Measurements from ENCODE around the gene IARS1.

The IARS1 gene

GRCh38 chr9:92293452-92294296 lies at the start of gene IARS1:
Gene IARS1, minus strand, starts transcription at chr9:92293697. Its CDS starts 4,278 bp downstream, at chr9:92289419.
- H3K4me3 ChIP-seq (ENCODE audit: low read depth, low read length) = peak within 1 kb of the TSS; percentile 90

DNA sequence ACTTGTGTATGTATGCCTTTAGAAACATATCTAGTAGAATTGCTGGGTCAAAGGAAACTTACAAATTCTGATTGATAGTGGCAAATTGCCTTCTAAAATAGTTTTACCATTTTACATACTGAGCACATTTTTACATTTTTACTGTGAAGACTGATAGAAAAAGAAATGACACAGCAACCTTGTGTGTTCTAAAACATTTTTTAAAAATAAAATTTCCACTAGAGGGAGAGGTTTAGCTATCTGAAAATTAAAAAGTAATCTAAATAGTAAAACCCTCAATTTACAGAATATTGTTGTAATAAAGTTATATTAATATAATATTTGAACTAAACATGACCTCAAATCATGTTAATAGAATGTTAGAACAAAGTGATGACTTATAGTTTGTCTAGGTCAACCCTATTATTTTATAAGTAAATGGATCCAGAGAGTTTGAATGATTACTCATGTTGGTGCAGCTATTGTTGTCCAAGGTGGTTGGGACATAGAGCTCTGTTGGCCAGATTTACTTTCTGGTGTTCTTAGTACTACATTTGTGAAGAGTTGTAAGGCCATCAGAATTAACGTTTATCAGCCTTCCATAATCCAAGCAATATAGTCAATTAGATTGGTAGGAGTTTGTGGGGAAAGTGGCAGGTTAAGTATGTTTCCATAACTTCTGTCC lies 49.5 kb upstream of the IARS1 start:
- H3K4me3 ChIP-seq (ENCODE audit: low read depth, low read length) = no peak overlapping the region

- H3K4me3 ChIP-seq (ENCODE audit: low read depth, low read length) = no peak overlapping the region
Measured at GRCh38 chr9:92341578-92341977, 48.1 kb upstream of the IARS1 start.

DNA sequence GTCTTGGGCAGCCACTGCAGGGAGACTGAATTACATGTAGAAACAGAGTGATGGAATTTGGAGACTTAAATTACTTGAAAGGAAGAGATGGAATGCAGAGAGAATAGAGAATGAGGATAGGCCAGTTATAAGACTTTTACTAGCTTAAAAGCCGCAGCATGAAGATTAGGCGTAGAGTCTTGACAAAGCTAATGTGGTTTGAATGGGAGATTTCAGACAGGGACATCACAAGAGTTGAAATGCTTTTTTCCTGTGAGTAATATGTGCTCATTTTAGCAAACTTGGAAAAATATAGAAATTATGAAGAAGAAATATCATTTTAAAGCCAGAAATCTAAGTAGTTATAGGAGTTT lies 39.8 kb upstream of the IARS1 start:
- no peak overlapping the region for H3K4me3 ChIP-seq (ENCODE audit: low read depth, low read length)

DNA sequence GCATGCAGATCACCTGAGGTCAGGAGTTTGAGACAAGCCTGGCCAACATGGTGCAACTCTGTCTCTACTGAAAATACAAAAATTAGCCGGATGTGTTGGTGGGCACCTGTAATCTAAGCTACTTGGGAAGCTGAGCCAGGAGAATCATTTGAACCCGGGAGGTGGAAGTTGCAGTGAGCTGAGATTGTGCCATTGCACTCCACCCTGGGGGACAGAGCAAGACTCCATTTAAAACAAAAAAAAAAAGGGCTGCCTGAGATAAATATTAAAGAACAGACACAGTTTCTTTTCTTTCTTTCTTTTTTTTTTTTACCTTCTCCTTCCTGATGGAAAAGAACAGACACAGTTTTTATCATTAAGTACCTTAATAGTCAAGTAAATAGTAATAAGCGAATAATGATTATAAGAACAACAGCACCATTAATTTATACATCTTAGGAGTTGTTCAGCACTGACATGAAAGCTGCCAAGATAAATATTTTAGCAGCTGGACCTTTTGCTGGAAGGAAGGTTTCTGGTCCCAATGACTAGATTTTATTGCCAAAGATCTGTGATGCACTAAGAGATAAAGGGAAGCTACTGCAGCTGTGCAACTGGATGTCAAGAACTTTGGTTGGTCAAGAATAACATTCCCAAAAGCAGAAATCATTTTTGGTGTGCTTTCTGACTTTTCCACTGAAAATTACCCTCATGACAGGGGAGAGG lies 39.2 kb upstream of the IARS1 start:
- H3K4me3 ChIP-seq (ENCODE audit: low read depth, low read length) = no peak overlapping the region

DNA sequence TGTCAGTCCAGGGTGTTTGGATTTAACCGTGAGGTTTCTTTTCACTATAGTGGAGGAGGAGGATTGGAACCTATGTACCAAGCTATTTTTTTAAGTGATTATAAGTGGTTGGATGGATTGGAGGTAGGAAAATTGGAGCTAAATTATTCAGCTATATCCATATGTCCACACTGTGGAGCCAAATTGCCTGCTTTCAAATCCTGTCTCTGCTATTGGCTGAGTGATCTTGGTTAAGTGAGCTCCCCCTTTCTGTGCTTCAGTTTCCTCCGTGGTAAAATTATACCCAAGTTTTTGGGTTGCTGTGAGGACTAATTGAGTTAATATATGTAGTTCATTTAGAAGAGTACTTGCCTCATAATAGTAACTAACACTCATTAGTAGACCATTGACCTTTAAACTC lies 34.7 kb upstream of the IARS1 start:
- no peak overlapping the region for H3K4me3 ChIP-seq (ENCODE audit: low read depth, low read length)

DNA sequence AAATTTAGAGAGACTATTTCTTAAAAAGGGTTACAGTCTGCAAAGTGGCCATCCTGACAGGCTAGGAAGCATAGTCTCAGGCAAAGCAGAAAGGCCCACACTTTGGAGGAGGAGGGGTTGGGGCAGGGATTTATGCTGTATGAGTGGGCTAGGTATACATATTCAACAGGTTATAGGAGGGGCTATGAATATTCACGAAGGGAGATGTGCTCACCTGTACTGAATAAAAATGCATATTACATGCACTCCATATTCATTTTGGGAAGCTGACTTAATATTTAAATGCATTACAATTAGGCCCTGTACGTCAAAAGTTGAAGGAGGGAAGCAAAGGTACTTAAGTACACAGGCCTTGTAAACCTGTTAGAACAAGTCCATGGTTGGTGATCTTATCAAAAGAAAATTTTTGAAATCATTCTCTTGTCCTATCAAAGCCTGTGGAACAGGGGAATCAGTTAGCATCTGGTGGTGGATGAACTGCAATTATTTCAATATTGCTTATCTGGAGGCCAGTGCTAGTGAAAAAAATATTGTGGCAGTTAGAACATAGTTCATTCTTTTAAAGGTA lies 33.9 kb upstream of the IARS1 start:
- no peak overlapping the region for H3K4me3 ChIP-seq (ENCODE audit: low read depth, low read length)

- H3K4me3 ChIP-seq (ENCODE audit: low read depth, low read length) = peak overlapping the region; percentile 93
Measured at GRCh38 chr9:92325991-92326500, 32.5 kb upstream of the IARS1 start.

GRCh38 chr9:92325269-92325990 lies 31.9 kb upstream of the IARS1 start, which contains the start of the genes CENPP and NOL8:
Gene CENPP, plus strand, starts transcription at chr9:92325953.
Gene NOL8, minus strand, starts transcription at chr9:92325350. Its CDS starts 1,189 bp downstream, at chr9:92324161.
- peak within 1 kb of the TSS; percentile 93 for H3K4me3 ChIP-seq (ENCODE audit: low read depth, low read length)

DNA sequence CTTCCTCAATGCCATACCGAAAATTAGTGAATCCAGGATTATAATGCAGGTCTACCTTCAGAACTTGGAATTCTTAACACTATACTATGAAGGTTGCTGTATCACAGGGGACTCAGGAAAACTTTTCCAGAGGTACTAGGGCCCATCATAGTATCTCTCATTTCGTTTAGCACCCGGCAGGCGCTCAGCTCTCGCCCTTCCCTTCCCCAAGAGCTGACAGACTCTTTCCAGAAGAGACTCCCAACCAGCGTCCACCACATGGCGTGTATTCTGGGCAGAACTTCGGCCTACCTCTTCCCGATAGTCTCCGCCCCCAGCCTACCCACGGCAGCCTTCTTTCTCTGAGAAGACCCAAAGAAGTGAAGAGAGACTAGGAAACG lies 31.4 kb upstream of the IARS1 start:
- H3K4me3 ChIP-seq (ENCODE audit: low read depth, low read length) = peak overlapping the region; percentile 93

DNA sequence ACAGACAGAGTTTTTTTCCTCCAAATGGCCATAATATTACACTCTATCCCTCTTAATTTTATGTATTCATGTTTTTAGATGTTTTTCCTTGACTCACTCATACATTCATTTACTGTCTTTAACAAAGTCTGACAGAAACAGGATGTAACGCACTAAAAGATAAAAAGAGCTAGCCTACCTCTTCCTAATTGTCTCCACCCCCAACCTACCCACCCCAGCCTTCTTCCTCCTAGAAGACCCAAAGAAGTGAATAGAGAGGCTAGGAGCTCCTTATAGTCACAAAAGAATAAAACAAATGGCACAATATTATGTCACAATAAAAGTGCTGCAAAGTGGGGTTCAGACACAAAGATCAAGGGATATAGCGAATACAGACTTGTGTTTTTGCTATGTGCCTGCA lies 30.9 kb upstream of the IARS1 start:
- H3K4me3 ChIP-seq (ENCODE audit: low read depth, low read length) = peak overlapping the region; percentile 93

DNA sequence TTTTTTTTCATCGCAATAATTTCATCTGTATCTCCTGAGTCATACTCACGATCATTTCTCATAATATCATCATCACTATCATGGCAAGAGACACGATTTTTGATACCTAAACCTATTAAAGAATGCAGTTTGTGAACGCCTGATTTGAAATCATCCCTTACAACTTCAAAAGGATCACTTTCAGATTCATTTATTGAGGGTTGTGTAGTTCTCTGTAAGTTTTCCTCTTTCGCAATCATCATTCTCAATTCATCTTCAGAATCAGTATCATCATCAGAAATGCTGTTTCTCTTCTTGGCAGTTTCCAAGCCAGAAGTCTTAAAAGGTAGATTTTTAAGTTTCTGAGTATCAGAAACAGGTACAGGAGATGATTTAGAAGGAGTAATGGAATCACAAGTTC lies 22.0 kb upstream of the IARS1 start:
- no peak overlapping the region for H3K4me3 ChIP-seq (ENCODE audit: low read depth, low read length)

DNA sequence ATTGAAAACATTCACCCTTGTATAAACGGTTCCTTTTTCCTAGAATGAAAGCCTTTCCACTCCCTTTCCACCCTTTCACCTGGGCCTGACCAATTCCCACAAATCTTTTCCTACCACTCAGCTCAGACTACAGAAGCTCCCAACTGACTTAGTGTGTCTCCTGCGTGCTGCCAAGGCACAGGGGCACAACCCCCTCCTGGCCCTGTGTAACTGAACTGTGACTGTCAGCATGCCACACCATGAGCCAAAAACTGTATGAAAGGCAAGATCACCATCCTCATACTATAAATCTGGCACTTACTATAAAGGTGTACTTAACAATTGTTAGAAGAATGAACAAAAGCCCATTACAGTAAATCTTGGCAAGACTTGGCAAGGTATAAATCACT lies 20.1 kb upstream of the IARS1 start:
- no peak overlapping the region for H3K4me3 ChIP-seq (ENCODE audit: low read depth, low read length)

GRCh38 chr9:92312887-92313623 lies 19.6 kb upstream of the IARS1 start:
- H3K4me3 ChIP-seq (ENCODE audit: low read depth, low read length) = no peak overlapping the region

GRCh38 chr9:92310562-92310961 lies 17.1 kb upstream of the IARS1 start:
- no peak overlapping the region for H3K4me3 ChIP-seq (ENCODE audit: low read depth, low read length)

DNA sequence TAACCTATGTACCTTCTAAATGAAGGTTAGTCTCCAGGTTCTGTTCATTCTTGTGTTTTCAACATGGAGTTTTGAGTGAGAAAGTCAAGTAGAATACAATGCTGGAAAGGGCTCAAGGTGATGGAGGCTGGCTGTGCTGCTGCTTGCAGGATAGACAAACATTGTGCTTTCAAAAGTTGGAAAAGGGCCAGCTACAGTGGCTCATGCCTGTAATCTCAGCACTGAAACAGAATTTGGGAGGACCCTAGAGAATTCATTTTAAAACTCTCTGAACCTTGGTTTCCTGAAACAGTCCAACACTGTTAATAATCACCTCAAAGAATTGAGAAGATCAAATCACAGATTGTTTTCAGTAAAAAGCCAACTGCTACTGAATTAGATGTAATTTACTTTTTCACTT lies 15.4 kb upstream of the IARS1 start:
- H3K4me3 ChIP-seq (ENCODE audit: low read depth, low read length) = no peak overlapping the region

- no peak overlapping the region for H3K4me3 ChIP-seq (ENCODE audit: low read depth, low read length)
Measured at GRCh38 chr9:92300936-92301335, 7.4 kb upstream of the IARS1 start.

DNA sequence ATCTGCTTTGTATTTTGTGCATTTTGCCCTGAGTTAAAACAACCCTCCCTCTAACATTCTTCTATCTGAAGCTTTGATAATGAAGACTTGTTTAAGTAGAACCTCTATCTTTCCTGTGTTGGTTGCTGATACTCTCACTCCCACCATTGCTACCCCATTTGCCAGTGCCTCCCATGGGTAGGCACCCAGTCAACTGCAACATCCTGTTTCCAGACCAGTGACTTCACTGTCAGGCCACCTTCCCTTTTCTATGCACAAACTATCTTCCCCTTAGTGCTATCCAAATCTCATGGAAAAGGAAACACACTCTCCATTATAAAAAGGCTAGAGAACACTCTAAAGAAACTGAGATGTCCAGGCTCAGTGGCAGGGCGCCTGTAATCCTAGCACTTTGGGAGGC lies 5.6 kb upstream of the IARS1 start:
- H3K4me3 ChIP-seq (ENCODE audit: low read depth, low read length) = no peak overlapping the region

DNA sequence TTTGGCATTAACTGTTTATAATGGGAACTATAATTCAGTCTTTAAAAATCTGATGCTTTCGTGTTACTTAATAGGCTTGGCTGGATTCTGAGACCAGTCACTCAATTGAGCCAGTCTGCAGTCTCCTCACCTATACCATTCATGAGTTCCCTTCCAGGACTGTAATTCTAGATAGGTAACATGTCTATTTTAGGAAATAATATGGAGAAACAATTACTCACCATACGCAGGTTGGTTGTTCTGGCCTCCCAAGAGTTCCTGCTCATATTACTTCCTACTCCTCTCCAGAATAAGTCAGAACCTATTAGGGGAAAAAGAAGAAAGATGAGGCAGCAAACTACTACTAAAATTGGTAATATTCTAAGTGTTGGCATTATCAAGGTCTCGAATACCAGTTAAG lies 4.5 kb upstream of the IARS1 start:
- no peak overlapping the region for H3K4me3 ChIP-seq (ENCODE audit: low read depth, low read length)

GRCh38 chr9:92297611-92298010 lies 4.1 kb upstream of the IARS1 start:
- no peak overlapping the region for H3K4me3 ChIP-seq (ENCODE audit: low read depth, low read length)

All from iPS-11a (cell line).